ENCODE measurements around the gene HDGFL3.

HDGFL3 gene

DNA sequence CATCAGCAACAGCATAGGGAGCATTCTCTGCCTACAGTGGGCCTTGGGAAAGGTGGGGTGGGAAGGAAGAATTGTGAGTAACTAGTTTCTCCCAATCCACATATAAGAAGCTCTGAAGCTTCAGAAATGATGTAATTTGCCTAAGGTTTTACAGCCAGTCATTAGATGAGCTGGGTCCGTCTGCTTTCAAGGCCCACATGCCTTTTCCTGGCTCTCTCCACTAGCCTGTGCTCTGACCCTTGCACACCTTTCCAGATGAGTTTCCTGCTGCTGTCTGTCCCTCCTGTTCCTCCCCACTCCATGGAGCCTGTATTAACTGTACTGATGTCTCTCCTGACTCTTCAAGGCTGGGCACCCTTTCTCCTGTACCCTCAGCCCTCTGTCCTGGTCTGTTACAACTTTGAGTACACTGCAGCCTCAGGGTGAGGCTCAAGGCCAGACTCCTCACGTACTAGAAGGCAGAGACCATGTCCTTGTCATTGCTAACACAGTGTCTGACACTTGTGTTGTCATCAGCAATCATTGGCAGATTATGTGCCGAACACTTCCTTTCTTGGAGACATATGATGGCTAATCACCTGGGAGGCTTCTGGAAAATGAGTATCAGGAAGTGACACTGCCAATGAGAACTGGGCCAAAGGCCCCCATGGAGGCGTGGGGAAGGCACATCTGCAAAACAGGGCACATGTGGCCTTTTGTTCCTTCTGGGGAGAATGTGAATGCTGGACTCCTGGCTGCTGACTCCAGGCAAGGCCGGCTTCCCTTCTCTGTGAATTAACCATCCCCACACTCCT is 93.5 kb downstream of the HDGFL3 start:
- no peak for DNase-seq (ENCODE audit: low read depth)
- TF ChIP-seq, protein P1, sequence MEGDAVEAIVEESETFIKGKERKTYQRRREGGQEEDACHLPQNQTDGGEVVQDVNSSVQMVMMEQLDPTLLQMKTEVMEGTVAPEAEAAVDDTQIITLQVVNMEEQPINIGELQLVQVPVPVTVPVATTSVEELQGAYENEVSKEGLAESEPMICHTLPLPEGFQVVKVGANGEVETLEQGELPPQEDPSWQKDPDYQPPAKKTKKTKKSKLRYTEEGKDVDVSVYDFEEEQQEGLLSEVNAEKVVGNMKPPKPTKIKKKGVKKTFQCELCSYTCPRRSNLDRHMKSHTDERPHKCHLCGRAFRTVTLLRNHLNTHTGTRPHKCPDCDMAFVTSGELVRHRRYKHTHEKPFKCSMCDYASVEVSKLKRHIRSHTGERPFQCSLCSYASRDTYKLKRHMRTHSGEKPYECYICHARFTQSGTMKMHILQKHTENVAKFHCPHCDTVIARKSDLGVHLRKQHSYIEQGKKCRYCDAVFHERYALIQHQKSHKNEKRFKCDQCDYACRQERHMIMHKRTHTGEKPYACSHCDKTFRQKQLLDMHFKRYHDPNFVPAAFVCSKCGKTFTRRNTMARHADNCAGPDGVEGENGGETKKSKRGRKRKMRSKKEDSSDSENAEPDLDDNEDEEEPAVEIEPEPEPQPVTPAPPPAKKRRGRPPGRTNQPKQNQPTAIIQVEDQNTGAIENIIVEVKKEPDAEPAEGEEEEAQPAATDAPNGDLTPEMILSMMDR (IDR thresholded peaks at IDR 0.05; ENCODE audit: insufficient read depth, low read depth, low read length, missing control alignments), result no peak
- H3K4me3 ChIP-seq (ENCODE audit: low read depth, low read length), result no peak overlapping the region

DNA sequence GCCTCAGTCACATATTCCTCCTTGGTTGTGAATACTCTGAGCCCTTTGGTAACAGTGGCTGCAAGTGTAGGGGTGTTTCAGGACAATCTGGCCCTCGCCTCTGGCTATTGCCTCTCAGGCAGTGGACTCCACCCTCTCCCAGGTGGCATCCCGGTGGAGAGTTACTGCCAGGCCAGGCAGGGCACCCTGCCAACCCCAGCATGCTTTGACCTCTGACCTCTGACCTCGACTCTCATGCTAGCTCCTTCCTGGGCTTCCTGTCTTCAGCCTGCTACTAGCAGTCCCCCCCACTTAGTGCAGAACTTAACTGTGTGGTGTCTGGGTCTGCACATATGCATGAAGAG is 94.7 kb downstream of the HDGFL3 start:
- H3K4me3 ChIP-seq (ENCODE audit: low read depth, low read length), result no peak overlapping the region
- TF ChIP-seq, protein P1 (IDR thresholded peaks at IDR 0.05; ENCODE audit: insufficient read depth, low read depth, low read length, missing control alignments), result no peak
- no peak for DNase-seq (ENCODE audit: low read depth)

GRCh38 chr15:83112233-83112955 is 95.2 kb downstream of the HDGFL3 start:
- H3K4me3 ChIP-seq (ENCODE audit: low read depth, low read length), result no peak overlapping the region
- TF ChIP-seq, protein P1 (IDR thresholded peaks at IDR 0.05; ENCODE audit: insufficient read depth, low read depth, low read length, missing control alignments), result no peak
- DNase-seq (ENCODE audit: low read depth), result no peak

GRCh38 chr15:83111149-83111548 is 96.5 kb downstream of the HDGFL3 start:
- no peak overlapping the region for H3K4me3 ChIP-seq (ENCODE audit: low read depth, low read length)
- TF ChIP-seq, protein P1 (IDR thresholded peaks at IDR 0.05; ENCODE audit: insufficient read depth, low read depth, low read length, missing control alignments), result no peak

DNA sequence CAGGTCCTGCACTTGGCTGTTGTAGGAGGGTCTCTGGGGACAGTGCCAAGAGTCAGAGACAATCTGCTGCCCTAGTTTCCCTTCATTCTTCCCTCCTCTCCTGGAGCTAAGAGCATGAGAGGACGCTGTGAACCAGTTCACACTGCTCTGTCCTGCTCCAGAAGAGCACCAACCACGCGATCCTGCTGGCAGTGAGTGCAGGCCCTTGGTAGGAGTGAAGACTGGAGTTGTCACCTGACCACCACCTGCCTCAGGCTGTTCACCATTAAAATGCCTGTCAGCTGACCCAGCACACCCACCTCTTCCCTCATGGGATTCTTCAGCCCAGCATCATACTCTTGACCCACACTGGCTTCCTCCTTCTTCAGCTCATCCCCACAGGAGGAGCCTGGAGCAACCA is 97.2 kb downstream of the HDGFL3 start:
- DNase-seq (ENCODE audit: low read depth), result no peak
- TF ChIP-seq, protein P1 (IDR thresholded peaks at IDR 0.05; ENCODE audit: insufficient read depth, low read depth, low read length, missing control alignments), result no peak
- H3K4me3 ChIP-seq (ENCODE audit: low read depth, low read length), result no peak overlapping the region

More at GRCh38 chr15:83111149-83111548, 96.5 kb downstream of the HDGFL3 start:
- no peak for DNase-seq (ENCODE audit: low read depth)

DNA sequence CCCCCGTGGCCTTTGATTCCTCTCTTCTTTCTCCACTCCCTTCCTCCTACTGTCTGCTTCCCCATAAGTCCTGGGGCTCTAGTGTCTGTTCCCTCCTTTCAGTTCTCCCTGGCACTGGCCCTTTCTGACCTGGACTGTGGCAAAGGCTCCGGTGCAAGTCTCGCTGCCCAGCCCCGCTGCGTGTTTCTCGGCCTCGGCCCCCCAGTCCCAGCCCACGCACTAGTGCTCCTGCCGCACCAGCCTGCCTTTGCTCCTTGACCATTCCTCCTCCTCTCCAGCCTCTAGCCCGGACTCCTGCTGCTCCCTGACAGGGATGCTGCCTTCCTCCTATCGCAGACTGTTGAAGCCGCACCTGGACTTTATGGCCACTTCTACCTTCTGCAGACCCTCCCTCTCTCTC is 98.1 kb downstream of the HDGFL3 start:
- DNase-seq (ENCODE audit: low read depth), result no peak
- TF ChIP-seq, protein P1 (IDR thresholded peaks at IDR 0.05; ENCODE audit: insufficient read depth, low read depth, low read length, missing control alignments), result no peak
- no peak overlapping the region for H3K4me3 ChIP-seq (ENCODE audit: low read depth, low read length)
